ENCODE data around the gene EXOC1.
"Not testable (repeated sequence)": the region's sequence is repeated elsewhere in the genome, so short reads cannot be mapped to it uniquely, and the experiment has no call there.

Gene EXOC1

DNA sequence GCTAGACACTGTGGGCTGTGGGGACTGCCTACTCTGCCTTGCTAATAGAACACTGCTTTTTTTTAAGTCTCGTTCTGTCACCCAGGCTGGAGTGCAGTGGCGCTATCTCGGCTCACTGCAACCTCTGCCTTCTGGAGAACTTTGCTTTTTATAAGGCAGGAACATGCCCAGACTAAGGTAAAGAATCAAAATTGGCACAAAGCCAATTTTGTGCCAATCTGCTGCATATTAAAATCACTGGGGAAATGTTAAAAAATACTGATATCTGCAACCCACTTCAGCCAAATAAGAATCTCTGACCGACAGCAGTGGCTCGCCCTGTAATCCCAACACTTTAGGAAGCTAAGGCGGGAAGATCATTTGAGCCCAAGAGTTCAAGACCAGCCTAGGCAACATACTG, 58.8 kb downstream of the EXOC1 start:
- no peak for DNase-seq

DNA sequence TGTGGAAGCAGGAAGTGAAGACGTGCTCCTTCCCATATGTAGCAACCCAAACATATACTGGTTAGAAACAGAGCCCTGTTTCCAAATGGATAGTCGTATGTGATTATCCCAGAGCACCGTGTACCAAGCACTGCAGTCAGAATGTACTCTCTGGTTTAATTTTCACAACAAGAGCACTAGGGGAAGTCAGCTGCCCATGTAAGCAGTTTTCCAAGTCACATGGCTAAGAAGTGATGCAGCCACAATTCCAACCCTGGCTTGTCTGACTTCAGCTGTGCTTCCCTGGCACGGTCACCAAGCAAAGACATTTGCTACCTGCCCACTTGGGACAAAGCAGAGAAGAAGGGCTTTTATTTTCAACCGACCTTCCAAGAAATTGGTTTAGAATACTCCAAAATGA, 67.1 kb downstream of the EXOC1 start:
- no peak for DNase-seq

DNA sequence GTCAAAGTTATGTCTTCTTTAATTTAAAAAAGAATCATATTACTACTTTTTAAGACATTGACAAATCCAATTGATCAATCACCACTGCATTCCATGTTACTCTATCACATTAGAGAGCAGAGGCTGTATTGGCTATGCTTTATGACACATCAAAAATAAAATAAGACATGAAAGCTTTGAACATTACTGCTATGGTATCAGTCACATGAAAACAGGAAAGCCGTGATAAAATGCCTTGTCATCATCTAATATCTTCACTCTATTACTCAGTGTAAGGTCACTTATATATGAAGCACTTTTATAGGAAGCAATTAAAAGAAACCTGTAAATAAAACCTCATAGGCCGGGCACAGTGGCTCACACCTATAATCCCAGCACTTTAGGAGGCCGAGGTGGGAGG, 67.6 kb downstream of the EXOC1 start:
- DNase-seq, result no peak

DNA sequence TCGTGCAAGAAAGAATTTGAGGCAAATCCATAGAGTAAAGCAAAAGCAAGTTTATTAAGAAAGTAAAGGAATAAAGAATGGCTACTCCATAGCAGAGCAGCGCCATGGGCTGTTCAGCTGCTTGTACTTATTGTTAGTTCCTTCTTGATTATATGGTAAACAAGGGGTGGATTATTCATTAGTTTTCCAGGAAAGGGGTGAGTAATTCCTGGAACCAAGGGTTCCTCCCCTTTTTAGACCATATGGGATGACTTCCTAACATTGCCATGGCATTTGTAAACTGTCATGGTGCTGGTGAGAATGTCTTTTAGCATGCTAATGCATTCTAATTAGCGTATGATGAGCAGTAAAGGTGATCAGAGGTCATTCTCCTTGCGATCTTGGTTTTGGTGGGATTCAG, 71.8 kb downstream of the EXOC1 start:
- no peak for DNase-seq

DNA sequence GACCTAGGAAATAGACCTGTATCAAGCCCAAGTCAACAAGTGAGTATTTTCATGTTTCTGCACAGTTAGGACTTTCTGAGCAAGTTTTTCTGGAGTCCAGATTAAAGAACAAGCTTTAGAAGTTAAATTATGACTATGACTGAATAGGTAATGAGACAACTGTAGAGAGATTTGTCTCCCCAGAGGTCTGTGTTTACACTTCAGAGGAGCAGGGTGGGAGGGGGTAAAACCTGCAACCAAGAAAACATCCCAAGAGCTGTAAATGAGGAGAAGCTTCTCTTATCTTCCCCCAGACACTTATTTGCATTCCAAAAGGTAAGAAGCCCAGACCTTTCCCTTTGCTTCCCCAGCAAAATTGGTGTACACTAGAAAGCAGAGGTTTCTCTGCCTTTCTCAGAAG, 73.2 kb downstream of the EXOC1 start:
- DNase-seq, result no peak

DNA sequence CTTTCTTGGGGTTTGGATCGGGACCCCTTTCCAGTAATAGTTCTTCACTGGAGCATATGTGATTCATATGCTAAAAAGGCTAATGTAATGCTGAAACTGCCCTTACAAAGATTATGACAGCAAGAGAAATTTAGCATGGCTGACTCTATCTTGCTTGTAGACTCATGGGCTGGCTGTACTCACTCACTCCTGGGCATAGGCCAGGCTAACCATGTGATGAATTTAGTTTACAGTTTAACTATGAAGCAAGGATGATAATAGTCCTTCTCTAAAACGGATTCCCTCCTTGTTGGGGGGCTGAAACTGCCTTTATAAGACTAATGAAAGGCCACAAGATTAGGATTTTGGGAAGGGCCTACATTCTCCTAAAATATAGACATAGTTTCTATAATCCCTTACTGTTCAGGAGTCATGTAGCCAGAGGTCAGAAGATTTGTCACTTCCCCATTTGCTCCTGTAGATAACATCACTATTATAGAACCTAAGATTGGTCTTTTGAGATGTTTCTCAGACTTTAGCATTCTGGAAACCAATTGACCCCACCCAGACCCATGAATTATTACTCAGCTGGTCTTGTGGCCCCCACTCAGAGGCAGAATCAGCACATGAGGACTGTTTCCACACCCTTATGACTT, 74.5 kb downstream of the EXOC1 start:
- DNase-seq, result no peak

DNA sequence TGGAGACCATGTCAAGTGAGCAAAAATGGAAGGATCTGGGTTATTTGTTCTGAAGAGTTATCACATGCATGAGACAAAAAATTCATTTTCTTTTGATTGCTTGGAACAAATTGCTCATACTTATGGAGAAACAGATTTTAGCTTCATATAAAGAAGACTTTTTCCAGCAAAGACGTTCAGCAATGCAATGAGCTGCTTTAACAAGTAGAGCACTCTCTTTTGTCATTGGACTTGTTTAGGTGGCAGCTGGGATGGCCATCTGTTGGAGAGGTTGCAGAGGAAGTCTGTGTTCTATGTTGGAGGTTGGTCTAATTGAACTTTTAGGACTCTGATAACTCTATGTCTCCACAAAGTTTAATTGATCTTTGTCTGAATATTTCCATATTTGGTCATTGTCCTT, 75.4 kb downstream of the EXOC1 start:
- DNase-seq, result no peak

DNA sequence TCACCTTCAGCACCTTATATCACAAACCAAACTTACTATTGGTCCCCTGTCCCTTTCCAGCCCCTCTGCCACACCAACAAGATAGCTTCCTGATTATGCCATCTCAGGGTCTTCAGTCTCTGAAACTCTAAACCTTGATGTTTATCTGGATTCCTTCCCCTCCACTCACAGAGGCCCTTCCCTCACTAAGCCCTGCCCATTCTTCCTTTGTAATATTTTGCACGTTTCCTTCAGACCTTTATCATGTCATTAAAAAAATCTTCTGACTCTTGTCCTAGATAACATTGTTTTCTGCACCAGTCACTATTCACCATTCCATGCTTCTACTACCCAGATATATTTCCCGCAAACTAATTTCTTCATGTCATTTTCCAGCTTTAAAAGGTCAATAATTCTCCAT, 77.6 kb downstream of the EXOC1 start:
- DNase-seq, result no peak

DNA sequence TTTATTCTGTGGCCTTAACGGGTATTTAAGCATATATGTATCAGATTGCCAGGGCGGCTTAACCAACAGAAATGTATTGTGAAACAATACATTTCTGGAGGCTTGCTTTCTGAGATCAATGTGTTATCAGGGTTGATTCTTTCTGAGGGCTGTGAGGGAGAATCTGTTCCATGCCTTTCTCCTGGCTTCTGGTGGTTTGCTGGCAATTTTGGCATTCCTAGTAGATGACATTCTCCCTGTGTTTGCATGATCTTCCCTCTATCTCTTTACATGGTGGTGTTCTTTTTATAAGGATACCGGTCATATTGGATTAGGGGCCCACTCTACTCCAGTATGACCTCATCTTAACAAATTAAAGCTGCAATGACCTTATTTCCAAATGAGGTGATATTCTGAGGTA, 78.4 kb downstream of the EXOC1 start:
- no peak for DNase-seq

DNA sequence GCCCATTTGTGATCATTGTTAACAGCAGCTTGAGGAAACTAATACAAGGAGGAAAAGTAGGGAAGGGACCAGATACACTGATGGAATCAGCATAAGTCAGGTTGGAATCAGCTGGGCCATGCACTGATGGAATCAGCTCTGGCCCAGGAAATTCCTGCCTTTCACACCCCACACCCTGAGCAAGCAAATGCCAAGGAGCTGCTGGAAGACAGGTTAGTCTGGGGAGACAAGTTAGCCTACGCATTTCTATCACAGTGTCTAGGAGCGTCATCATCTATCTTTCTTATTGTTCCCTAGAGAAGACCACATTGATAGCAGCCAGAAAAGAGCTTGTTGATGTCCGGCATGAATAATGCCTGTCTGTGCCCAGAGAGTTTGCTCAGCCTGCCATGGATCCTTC, 79.1 kb downstream of the EXOC1 start:
- no peak for DNase-seq

DNA sequence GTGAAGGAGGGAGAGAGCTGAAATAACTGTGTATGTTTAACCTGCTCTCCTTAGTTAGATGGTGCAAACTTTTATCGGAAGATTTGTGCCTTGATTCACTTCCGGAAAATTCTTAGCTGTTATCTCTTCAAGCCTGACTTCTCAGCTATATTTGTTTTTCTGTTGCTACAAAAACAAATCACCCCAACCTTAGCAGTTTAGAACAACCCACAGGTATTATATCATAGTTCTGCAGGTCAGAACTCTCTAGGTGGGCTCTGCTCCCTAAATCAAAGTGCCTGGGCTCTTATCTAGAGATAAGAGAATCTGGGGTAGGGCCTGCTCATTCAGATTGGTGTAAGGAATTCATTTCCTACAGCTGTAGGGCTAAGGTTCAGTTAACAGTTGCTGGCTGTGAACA, 80.2 kb downstream of the EXOC1 start:
- no peak for DNase-seq

DNA sequence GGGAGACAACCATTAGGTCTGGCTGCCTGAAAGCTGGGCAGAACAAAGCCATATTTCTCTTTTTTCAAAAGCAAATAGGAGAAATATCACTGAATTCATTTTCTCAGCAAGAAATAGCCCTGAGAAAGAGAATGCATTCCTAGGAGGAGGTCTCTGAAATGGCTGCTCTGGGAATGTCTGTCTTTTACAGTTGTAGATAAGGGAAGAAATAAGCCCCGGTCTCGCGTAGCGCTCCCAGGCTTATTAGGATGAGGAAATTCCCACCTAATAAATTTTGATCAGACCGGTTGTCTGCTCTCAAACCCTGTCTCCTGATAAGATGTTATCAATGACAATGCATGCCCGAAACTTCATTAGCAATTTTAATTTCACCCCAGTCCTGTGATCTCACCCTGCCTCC, 82.5 kb downstream of the EXOC1 start:
- DNase-seq, result not testable (repeated sequence)

DNA sequence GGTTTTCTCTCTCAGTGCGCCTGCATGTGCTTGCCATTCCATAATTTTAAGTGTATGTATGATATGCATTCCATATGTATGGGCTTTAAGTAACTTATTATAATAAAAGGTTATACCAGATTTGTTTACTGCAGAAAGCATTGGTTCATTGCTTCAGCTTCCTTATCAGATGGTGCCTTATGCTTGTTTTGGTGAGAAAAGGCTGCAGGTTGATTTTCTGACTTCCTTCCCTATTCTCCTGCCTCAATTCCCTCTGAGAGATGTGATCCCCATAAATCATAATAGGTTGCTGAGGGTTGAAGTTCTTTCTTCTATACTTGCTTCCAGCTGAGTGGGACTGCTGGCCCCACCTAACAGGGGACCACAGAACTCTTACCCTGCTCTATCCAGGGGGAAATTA, 85.0 kb downstream of the EXOC1 start:
- no peak for DNase-seq

DNA sequence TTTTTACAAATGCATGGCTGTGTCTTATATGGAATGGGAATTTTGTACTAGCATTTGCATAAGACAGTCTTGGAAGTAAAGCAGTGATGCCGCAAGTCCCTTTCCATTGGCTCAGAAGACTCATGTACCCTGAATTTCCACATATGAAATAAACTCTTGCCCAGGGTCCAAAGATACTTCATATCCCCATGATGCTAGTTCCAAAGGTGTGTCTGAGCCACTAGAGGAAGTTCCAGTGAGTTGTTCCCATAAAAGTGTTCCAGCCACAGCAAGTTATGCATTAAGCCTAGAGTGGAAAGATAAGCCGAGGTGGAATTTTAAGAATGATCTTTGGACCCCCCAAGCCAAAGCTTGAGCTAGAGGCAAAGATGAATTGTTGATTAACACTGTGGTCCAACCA, 86.0 kb downstream of the EXOC1 start:
- DNase-seq, result no peak

DNA sequence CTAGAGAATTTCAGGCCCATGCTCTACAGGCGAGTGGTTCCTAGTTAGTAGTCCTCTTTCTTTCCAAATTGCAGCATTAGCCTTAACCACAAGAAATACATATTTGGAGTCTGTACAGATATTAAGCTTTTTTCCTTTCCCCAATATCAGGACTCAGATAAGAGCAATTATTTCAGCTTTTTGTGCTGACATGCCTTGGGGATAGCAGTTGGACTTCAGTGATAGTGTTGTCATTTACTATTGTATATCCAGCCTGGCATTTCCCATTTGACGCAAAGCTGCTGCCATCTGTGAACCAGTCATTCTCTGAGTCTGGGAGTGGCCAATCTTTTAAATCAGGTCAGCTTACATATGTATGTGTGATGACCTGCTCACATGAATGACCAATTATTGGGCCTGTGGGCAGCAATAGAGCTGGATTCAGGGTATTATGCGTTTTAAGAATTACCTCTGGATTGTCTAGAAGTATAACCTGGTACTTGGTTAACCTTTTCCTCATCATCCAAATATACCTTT, 88.5 kb downstream of the EXOC1 start:
- no peak for DNase-seq

DNA sequence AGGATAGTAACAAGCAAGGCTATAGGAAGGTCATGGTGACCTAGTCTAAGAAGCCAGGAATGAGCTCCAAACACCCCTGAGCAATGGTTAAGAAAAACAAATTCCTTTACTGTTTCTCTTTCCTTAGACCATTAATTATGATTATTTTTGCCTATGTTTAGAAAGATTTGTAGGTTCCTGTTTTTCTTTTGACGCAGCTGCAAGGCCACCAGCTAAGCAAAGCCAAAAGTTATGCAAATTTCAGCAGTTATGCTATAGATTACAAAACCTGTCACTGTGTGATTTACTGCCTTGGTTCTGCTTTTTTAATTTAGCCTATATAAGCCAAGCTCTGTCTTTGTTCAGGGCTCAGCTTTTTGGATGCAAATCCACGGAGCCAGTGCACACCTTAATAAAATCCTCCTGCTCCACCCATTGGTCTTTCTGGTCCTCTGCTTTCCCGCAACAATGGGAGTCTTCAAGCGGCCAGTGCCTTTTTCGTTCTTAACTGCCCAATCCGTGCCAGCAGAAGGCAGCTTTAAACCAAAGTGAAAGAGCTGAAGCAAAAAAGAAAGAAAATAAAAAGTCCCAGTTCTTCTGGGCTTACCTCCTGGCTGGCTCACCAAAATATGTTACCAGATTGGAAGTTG, 93.9 kb downstream of the EXOC1 start:
- DNase-seq, result peak; percentile 25

DNA sequence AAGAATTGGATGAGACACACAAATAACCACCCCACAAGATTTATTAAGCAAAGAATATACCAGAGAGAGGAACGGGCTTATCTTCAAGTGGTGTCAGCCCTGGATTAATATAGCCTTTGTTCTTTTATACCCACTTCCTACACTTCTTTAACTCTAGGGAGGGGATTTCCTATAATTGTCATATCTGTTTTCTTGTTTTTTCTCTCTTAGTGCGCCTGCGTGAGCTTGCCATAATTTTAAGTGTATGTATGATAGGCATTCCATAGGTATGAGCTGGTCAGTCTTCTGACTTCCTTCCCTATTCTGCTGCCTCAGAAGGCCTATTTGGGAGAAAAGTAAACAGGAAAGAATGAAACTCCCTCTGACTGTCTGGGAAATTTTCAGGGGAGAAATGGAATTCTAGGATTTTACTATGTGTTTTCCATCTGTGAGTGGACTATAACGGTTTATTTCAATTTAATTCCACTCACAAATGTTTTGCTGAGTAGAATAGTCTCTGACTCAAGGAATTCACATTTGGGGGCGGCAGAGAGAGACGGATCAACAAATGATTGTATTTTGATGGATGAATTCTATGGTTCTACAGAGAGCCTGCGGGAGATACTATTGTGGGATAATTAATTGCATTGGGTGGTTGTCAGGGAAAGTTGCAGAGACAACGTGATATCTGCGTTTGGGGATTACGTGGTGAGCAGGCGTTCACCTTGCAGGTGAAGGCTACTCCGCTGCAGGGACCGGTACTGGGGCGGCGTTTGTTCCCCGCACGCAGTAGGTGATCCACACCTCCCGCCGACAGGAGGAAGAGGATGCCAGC, 94.7 kb downstream of the EXOC1 start:
- peak; percentile 20 for DNase-seq

DNA sequence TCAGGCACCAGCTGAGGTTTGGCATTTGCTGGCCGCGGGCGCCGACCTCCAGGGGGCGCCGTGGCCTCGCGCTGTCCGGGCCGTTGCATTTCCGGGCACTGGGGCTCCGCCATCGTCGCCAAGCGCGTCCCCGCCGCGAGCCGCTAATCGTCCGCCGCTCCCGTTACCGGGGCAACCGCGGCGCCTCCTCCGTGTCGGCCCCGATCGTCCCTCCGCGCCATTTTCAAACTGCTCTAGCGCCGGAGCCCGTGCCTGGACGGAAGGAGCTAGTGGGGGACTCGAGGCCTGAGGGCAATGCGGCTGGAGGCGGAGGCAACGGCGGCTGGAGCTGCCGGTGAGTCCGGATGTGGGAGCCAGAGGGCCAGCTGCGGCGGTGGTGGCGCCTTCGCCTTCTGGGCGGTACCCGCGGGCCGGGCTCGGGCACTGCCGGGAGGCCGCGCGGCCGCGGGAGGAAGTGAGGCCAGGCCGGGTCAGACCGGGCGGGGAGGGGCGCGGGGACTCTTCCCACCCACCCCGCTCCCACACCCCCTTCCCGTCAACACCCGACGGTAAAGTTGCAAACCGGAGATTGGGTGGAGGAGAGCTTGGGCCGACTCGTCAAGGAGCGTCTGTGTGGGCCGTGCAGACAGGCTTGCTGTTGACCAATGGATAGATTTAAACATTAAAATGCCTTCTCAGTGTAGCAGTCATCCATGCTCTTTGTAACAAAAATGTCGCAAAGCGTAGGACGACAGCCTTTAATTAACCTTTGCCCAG, 95.5 kb downstream of the EXOC1 start, which contains the start of gene CEP135:
TSS of gene CEP135 (plus strand) at position 220 of the 756 bp plus-strand sequence. CDS start 3,186 bp downstream, outside the sequence.
- peak; percentile 92 for DNase-seq

DNA sequence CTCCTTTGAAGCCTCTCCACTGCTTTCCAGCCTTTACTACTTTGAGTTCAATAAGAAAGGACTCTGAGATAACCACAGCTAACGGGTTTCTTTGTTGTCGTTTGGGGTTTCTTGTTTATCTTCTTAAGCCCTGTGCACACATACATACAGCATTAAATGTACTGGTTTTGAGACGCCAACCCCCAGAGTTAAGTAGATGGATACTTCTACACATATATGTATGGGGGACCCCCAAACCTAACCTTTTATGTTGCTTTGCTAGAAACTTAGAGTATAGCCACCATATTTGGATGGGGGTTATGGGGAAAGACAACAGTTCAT, 96.0 kb downstream of the EXOC1 start:
- no peak for DNase-seq

DNA sequence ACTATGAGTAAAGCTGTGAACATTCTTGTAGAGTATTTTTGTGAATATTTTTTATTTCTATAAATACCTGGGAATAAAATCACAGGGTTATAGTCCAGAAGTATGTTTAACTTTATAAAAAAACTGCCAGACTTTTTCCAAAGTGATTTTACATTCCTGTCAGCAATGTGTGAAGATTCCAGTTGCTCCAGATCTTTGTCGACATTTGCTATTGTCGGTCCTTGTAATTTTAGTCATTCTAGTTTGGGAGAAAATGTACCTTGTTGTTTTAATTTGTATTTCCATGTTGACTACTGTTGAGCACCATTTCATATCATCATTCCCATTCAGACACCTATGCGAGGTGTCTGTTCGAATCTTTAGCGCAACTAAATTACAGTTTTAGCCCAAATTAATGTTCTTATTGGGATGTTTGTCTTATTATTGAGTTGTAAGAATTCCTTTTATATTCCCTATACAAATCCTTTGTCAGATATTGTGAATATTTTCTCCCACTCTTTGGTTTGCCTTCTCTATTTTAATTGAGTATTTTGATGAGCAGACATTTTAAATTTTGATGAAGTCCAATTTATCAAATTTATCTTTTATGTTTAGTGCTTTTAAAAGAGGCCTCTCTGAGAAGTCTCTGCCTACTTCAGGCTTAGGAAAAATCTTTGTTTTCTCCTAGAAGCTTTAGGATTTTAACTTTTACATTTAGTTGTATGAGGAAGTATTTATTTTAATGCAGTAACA, 97.9 kb downstream of the EXOC1 start:
- no peak for DNase-seq

All from activated T-cell treated with anti-CD3 and anti-CD28 coated beads, Interleukin-2, amount 50 U/mL, for 1 hour (primary cell).